ENCODE measurements around the gene CRACR2B.

Gene CRACR2B

DNA sequence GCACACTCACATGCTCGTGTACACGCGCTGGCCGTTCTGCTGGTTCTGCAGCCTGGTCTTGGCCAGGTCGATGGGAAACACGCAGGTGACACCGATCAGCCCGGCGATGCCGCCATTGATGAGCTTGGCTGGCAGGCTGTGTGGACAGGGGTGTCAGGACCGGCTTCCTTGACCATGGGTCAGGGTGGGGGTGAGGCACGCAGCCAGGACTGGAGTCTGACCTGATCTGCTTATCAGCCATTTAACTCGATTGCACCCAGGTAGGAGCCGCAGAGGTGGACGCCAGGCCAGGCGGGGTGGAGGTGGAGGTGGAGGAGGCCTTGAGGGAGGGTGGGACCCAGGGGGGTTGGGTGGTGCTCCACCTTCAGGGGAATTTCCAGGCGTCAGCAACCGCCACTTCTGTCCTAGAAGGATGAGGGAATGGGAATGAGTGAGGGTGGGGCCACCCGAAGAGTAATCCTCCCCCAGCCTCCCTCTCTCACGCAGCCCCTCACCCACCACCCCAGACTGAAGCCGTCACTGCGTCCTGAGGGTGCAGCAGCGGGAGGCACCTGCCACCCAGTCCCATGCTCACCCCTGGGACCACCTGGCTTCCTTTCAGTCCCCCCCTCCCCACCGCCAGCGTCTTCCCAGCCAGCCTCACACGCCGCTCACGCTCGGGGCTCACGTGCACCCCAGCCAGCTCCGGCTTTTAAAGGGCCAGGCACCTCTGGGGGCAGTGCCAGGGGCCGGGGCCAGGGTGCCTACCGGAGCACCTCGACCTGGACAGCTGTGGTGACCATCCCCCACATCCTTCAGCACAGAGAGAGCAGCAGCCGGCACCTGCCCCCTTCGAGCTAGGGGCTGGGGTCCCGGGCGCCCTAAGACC, 32.7 kb upstream of the CRACR2B start:
- no peak for DNase-seq

DNA sequence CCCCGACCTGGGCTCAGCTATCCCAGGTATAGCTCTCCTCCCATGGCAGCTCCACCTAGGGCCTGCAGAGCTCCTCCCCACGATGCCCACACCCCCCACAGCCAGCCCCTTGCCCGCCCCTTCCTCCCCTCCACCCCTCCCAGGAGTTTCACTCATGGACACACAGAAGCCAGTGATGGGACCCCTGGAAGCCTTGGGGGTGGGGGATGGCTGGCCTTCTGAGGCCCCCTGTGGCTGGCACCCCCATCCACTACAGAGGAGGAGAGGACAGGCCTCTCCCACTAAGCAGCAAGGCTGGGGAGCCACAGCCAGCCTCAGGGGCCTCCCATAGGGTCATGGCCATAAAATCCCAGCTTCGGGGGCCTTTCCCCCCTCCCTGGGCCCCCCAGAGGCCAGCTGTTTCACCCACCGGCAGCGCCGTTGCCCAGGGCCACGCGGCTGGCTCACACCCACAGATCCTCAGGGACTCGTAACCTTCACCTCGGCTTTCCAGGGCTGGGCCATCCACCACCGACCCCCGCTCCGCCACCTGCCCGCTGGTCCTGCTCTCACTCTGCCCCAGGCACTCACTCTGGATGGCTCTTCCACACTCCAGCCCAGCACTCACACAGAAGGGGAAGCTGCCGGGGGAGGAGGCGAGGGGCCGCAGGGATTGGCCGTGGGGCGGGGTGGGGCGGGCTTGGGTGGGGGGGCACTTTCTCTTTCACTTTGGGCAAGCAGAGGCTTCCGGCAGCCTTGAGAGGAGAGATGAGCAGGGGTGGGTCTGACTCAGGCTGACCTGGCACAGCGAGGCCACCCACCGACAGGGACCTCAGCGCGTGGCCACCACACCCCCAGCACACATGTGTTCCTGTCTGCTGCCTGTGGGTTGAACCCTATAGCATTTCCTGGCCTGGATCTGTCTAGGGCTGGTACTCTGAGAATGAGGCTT, 31.8 kb upstream of the CRACR2B start:
- DNase-seq: peak; percentile 76

DNA sequence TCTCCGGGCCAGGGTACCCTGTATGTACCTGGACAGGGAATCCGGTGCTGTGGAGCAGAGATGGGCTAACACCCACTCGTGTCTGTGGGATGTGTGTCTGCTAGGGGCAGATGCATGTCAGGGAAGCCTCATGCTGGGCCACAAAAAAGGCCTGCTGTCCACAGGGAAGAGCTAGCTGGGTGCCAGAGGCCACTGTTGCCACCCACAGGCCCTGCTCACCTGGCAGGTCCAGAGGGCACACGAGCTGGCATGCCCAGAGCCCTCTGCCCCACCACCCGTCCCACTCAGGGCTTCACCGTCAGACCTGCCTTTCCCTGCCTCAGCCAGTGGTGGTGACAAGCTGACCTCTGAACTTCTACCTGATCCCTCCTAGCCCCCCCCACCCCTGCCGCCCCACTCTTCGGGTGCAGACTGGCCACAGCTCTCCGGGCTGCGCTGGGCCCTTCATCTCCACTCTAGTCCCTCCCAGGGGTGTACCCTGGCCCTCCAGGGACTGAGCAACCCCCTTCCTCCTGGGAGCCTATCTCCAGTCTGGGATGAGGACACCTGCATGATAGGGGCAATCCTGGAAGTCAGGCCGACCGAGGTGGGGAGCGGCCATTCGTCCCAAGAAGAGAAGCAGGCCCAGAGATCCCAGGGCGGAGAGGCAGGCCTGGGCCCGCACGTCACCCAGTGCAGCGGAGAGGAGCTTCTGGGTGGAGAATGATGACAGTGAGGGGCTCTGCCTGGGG, 31.0 kb upstream of the CRACR2B start:
- no peak for DNase-seq

- peak; percentile 67 for DNase-seq
Observed at GRCh38 chr11:797296-798092, 30.2 kb upstream of the CRACR2B start.

- DNase-seq: peak; percentile 67
Observed at GRCh38 chr11:798093-798713, 29.5 kb upstream of the CRACR2B start, which contains the start of gene SLC25A22. SLC25A22 (minus strand) TSS chr11:798281; CDS start chr11:795006, 3,275 bp downstream.

DNA sequence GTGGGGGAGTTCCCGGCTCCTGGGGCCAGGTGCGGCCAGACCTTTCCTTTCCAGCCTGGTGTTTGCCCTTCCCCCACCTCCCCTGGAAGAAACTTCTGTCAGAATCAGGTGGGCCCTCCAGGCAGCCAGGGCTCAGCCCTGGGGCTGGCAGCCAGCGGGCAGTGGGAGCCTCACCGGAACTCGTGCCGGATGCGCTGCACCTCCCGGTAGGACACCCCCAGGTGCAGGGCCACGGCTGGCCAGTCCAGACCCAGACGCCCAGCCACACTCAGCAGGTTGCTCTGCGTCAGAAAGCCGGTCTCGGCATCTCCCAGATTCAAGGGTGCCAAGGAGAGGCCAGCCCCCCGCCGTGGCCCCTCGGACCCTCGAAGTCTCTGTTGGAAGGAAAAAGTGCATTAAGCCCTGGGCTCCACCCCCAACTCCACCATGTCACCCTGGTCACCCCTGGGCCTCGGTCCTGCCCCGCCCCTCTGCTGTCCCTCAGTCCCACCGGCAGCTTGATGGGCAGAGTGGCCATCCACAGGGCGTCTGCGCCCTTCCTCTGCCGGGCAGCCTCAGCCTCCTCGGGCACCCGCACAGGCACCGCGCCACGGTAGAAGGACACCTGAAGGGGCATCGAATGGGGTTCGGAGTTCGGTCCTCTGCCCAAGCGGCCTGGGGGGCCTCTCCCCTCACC, 27.9 kb upstream of the CRACR2B start:
- no peak for DNase-seq

DNA sequence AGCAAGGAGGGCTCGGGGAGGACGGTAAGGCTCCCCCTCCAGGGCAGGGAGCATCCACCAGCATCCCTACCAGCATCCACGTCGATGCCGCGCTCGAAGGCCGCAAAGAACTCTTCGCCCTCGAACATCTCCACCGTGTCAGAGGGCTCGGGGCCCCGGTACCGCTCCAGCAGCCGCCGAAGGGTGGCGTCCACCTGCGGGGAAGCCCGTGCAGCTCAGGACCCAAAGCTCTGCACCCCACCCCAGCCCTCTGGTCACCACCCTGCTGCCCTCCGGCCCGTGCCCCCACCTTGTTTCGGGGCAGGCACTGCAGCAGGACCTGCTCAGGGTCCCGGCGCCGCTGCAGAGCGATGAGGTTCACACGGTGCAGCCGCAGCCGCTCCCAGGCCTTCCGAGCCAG, 27.2 kb upstream of the CRACR2B start:
- no peak for DNase-seq

DNA sequence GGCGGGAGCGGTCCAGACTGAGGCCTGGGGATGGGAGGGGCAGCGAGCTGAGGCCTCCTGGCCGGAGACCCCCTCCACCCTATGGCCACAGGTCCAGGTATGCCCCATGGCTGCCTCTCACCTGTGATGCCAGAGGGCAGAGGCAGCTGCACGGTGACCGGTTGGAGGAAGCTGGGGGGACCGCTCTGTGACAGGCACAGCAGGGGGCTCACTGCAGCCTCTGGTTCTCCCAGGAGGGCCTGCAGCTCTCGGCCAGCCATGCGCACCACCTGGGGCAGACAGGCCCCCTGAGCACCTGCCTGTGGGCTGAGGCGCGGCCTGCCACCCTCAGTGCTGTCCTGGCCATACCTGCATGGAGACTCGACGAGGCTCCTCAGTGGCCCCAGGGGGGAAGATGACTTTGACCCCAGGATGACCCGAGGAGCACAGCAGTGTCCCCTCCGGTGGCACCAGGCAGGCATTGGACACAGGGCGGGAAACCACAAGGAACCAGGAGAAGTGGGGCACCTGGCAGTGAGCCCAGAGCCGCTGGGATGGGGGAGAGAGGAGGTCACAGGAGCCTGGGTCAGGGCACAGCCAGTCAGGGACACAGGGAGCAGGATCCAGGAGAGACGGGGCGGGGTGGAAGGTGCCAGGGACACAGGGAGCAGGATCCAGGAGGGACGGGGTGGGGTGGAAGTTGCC, 26.5 kb upstream of the CRACR2B start:
- no peak for DNase-seq

DNA sequence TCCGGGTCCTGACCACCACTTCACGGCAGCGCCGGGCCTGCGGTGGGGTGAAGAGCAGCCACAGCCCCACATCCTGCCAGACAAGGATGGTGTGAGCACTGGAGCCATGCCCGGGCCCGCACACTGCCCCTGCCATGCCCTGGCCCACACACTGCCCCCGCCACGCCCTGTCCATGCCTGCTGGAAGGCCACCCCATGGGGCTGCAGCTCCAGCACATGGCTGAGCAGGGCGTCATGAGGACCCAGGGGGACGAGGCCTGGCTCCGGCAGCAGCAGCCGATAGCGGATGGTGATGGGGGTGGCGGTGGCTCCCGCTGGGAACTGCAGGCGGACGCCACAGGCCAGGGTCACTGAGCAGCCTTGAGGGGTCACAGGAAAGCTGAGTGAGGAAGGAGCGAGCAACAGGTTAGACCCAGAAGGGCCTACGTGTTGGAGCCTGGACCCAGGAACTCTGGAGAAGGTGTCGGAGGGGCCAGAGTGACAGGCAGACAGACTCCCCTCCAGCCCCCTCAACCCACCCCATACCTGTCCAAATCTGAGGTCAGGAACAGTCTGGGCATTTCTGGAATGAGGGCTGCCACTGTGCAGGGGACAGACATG, 25.6 kb upstream of the CRACR2B start:
- no peak for DNase-seq

DNA sequence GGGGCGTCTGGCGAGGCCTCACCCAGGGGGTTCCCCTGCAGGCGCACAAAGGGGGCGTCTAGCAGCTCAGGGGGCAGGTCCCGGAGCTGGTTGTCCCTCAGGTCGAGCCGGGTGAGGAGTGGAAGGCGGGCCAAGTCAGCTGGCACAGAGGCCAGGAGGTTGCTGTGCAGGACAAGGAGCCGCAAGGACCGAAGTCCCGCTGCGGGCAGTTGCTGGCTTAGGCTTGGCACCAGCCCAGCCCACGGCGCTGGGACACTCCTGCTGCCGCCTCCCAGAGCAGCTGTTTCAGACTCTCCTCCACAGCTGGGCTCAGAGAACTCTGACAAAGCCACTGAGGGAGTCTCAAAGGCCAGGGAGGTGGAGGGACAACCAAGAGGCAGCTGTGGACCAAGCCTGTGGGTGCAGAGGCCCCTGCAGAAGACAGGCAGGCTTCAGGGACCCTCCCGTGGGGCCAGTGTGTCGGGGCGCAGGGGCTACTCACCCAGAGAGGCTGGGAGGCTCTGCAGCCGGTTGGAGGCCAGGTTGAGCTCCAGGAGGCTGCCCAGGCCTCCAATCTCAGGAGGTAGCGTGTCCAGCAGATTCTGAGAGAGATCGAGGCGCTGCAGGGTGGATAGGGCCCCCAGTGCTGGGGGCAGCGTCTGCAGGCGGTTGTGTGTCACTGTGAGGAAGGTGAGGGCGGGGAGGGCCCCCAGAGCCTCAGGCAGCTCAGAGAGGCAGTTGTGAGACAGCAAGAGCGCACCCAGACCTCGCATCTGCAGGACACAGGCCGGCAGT, 24.8 kb upstream of the CRACR2B start:
- DNase-seq: no peak

DNA sequence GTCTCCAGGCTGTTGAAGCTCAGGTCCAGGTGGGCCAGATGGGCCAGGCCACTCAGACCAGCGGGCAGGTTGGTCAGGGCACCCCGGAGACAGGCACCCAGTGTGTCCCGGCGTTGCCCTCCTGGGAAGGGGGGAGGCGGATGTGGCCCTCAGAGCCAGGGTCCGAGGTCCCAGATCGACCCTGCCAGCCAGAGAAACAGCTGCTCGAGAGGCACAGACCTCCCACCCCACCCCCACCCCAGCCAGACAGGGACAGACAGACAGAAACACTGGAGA, 24.3 kb upstream of the CRACR2B start:
- DNase-seq: no peak

DNA sequence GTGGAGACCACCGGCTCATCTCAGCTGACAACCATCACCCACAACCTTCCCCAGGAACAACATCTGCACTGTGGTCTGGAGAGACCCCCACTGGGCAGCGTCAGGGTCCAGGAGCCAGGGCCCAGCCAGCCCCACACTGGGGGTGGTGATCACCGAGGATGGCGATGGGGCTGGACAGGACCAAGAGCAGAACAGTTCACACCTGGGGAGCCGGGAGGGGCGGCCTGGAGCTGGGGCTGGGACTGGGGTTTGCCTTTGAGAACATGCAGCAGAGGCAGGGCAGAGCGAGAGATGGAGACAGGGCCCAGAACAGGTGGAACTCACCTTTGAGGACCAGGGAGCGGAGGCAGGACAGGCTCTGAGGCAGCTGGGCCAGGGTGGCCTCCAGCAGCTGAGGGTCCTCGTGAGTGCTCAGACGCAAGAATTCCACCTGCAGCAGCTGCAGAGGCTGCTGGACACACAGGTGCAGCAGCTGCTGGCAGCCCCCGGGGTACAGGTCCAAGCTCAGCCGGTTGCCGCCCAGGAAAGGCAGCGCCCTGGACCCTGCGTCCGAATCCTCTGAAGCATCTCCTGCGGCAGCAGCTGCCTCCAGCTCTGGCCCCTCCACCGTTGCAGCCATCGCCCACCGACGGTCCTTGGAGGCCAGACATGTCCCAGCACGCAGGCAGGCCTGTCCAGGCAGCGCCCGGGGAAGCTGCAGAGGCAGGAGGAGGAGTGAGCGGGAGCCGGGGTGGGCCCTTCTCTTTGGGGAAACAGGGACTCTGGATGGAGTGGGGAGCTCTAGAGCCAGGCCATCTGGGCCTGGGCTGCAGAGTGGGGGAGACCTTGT, 23.7 kb upstream of the CRACR2B start:
- no peak for DNase-seq

GRCh38 chr11:804599-804964, 23.1 kb upstream of the CRACR2B start:
- DNase-seq: no peak

GRCh38 chr11:808427-809286, 19.1 kb upstream of the CRACR2B start:
- no peak for DNase-seq

GRCh38 chr11:809287-810039, 18.3 kb upstream of the CRACR2B start, which contains the start of gene RPLP2:
RPLP2 (plus strand) TSS chr11:809967; CDS start chr11:810235, 268 bp downstream.
- peak; percentile 90 for DNase-seq

DNA sequence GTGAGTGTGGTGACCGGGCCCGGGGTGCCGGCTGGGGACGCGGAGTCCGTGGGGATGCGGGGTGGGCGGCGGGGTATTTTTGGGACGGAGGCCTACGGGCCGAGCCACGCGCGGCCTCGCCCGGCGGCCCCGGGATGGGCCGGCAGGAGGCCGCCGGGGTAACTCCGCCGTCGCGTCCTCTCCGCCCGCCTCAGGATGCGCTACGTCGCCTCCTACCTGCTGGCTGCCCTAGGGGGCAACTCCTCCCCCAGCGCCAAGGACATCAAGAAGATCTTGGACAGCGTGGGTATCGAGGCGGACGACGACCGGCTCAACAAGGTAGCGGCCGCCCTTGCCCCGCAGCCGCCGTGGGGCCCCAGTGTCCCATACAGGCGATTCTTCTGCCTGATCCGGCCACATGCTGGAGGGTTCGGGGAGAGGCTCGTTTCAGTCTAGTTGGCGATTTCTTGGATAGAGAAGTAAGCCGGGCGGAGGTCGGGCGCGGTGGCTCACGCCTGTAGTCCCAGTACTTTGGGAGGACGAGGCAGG, 17.6 kb upstream of the CRACR2B start:
- DNase-seq: no peak

Data from T1000 (cell line).